ENCODE measurements around the gene PNMA8C.

GRCh38 chr19:46450737-46451136 is 22.0 kb upstream of the PNMA8C start:
- TF ChIP-seq CTCF (IDR thresholded peaks at IDR 0.05) (no peak), POLR2AphosphoS5 (IDR thresholded peaks at IDR 0.05) (no peak)

Measured in gastroesophageal sphincter (tissue), 3 donors.